NCI-H460 (cell line): ENCODE results near the gene MMP17. TPM values are rescaled to one million over a fixed set of nuclear protein-coding genes. Genes with fewer than 3 reads are reported as not detected.

Source experiments
- DNase-seq: peaks from one replicate; pipeline ENCODE4 v3.0.0-alpha.2; 2016; ENCODE audit warnings: low read depth; ENCODE audit errors: extremely low read depth
- total RNA-seq: library from RNA; depleted of rRNA; stranded (reverse); fragments of >200 nt; shearing (Covaris generic); gene quantifications from 2 replicates; pipeline ENCODE4 v1.2.3, GENCODE V29; 2014

MMP17 gene
- total RNA-seq, 1 experiment from 2014 or later: 32.6 TPM

DNA sequence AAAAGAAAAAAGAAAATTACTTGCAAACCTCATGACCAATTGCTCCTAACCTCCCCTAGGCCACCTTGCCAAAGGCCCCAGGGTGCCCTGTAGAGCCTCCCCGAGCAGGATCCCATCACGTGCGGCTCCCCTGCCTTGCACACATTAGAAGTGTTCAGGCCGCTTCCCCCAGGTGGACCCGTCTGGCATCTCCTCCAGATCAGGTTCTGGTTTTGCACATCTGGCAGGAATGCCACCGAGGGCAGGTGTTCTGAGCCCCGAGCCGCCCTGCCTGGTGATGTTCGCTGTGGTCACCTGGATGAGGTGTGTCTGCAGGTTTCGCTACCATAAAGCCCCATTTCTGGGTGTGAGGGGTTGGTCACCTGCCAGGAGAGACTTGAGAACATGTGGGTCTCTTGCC is 19.3 kb downstream of the MMP17 start:
- no peak for DNase-seq

DNA sequence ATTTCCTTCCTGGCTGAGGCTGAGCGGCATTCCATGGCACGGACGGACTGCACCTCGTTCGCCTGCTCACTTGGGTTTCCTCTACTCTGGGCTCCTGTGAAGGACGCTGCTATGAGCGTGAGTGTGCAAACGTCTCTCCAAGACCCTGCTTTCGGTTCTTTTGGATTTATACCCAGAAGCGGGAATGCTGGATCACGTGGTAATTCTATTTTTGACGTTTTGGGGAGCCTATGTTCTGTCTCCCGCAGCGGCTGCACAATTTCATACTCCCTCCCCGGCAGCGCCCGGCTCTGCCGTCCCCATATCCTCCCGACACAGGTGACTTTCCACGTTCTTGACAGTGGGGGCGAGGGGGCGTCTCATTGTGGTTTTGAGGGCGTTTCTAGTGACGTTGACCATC is 20.6 kb downstream of the MMP17 start:
- DNase-seq: no peak

DNA sequence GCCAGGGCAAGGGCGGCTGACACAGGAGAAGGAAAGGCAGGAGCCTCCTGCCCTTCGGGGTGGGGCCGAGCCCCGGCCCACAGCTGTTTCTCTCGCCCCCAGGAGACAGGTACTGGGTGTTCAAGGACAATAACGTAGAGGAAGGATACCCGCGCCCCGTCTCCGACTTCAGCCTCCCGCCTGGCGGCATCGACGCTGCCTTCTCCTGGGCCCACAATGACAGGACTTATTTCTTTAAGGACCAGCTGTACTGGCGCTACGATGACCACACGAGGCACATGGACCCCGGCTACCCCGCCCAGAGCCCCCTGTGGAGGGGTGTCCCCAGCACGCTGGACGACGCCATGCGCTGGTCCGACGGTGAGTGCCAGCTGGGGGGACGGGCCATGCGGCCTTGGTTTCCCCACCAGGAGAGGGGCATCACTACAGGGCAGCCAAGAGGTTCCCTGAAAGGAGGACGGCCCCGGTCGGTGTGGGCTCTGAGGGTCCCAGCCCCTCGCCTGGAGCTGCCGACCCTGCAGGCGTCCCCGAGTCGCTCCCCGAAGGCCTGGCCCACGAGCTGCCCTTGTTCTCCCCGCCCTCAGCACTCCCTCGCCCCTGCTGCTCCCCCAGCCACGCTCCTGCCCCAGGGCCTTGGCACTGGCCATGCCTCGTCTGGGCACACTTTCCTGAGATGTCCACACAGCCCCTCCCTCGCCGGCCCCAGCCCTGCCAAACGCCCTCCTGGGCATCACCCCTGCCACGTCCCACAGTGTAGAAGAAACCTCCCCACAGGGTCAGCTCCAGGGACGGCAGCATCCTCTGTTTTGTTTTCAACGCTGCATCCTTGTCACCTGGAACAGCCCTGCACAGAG is 21.7 kb downstream of the MMP17 start:
- DNase-seq: no peak

DNA sequence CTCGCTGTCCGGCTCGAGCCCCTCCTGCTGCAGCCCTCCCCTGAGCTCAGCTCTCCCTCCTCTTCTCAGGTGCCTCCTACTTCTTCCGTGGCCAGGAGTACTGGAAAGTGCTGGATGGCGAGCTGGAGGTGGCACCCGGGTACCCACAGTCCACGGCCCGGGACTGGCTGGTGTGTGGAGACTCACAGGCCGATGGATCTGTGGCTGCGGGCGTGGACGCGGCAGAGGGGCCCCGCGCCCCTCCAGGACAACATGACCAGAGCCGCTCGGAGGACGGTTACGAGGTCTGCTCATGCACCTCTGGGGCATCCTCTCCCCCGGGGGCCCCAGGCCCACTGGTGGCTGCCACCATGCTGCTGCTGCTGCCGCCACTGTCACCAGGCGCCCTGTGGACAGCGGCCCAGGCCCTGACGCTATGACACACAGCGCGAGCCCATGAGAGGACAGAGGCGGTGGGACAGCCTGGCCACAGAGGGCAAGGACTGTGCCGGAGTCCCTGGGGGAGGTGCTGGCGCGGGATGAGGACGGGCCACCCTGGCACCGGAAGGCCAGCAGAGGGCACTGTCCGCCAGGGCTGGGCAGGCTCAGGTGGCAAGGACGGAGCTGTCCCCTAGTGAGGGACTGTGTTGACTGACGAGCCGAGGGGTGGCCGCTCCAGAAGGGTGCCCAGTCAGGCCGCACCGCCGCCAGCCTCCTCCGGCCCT is 22.8 kb downstream of the MMP17 start:
- peak; percentile 72 for DNase-seq

DNA sequence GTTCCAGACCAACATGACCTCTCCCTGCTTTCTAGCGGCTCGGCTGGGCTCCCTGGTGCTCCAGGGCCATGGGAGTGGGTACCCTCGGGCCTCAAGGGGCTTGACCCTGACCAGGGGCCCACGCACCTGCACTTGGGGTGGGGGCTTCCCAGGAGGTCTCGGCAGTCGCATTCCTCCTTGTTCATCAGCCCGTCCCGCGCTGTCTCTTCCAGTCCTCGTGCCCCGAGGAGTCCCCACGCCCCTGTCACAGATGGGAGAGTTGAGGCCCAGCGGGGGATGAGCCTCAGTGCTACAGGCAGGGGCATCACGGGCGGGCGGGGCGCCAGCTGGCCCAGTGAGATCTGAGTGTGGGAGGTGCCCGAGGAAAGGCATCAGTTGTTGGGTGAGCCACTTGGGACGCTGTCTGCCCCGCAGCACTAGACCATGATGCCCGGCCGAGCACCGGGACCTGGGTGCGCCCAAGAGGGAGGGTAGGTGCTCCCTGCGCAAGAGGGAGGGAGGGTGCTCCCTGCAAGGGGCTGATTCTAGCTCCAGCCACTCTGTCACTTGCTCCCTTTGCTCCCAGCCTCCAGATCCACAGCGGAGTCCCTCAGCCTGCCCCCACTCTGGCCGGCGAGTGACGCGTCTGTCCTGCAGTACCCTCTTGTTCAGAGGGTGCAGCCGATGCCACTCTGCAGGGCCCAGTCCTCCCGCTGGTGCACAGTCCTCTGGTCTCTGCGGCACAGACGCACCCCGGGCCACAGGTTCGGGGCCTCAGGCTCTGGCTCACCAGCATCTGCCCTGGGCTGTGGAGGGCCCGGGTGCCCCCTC is 23.8 kb downstream of the MMP17 start:
- no peak for DNase-seq

DNA sequence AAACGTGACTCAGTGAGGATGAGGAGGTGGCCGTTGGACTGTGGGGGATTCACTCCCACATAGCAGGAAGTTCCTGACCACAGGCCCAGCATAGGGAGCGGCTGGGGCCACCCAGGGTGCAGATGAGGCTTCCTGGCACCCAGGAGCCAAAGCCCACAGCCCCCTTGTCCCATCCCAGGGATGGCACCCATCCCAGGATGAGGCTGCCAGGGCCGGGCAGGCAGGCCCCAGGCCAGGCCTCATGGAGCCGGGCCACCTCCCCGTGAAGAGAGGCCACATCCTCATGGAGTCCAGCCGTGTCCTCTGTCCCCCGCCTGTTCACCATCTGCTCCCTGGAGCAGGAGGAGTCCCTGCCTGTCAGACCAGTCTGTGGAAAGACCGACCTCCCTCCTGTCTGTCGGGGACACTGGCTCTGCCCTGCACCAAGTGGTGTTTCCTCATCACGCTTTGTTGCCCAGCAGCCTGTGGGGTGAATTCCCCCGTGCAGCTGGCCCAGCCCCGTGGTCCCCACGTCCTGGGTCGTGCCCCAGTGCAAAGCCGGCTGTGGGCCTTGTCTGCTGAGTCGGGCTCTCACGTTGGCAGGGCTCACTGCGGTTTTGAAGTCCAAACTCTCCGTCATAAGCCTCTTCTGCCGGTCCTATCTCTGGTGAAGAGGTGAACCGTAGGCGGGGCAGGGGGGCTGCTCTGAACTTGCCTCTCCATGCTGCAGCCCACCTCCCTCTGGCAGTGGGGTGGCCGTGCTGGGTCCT is 24.5 kb downstream of the MMP17 start:
- DNase-seq: no peak

DNA sequence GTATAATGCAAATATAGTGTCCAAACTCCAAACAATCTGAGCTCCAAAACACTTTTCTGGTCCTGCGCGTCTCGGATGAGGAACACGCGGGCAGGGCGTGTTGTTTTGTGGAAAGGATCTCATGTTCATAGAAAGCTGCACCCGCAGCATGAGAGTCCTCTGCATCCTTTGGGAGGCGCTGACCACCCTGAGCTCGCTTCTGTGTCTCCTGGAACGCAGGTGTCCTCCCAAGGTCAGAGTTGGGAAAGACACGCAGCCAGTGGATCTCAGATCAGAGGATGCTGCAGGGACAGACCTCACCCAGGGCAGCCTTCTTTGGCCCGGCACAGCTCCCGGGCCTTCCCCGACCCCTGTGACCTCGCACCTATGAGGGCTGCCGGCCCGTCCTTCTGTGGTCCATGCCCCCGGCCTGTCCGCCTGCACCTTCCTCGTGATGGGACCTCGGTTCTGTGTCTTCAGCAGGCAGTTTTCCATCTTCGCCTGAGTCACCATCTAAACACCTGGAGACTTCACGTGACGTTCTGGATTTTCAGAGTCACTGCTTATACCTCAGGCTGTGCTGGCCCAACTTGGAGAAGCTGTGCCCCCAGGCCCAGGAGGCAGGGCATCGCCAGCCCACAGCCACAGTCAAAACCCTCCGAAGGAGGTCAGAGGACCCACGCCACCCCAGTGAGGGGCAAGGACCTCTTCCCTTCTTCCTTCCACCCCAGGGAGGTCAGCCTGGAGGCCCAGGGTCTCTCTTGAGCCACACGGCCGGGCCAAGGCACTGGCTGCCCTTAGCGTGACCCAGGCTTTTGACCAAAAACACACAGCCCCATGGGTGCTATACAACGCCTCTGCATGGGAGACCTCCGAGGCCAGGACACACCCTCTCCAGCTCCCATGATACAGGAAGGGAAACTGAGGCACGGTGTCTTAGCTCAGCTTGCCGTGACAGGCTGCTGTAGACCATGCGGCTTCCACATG is 25.9 kb downstream of the MMP17 start:
- DNase-seq: no peak

DNA sequence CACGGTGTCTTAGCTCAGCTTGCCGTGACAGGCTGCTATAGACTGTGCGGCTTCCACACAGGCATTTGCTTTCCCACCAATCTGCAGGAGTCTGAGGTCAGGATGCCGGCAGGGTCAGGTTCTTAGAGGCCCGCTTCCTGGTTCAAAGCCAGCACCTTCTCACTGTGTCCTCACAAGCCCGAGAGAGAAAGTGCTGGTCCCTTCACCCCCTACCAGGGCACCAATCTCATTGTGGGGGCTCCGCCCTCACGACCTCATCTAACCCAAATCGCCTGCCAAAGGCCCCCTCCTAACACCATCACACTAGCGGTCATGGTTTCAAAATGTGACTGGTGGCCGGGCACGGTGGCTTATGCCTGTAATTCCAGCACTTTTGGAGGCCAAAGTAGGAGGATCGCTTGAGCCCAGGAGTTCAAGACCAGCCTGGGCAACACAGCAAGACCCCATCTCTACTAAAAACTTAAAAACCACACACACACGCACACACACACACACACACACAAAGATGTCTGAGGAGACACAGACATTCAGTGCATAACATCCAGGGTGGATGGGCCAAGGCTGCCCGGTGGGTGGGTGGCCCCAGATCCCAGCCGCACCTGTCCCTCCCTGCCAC is 26.8 kb downstream of the MMP17 start:
- DNase-seq: no peak

DNA sequence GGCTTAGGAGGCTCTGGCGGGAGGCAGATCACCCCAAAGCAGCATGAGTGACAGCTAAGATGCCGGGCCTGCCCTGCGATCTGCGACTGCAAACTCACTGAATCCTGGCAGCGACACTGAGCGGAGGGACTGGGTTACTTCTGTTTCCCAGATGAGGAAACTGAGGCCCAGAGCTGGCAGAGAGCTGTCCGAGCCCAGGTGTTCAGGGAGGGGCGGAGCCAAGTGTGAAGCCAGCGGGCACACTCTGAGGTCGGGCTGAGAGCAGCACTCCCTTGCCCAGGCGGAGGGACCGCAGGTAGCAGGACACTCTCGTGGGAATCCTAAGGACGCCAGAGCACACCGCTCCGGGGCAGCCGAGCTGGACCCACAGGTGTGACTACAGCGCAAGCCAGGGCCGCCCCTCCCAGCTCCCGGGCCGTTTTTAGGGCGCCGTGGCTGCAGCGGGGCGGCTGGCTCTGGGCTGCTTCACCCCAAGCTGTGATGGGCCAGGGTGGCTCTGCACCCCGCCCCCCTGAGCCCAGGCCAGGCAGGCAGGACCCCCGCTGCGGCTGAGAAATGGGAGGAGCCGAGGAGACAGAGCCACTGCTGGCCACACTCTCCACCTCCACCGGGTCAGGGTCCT is 27.4 kb downstream of the MMP17 start:
- DNase-seq: no peak

DNA sequence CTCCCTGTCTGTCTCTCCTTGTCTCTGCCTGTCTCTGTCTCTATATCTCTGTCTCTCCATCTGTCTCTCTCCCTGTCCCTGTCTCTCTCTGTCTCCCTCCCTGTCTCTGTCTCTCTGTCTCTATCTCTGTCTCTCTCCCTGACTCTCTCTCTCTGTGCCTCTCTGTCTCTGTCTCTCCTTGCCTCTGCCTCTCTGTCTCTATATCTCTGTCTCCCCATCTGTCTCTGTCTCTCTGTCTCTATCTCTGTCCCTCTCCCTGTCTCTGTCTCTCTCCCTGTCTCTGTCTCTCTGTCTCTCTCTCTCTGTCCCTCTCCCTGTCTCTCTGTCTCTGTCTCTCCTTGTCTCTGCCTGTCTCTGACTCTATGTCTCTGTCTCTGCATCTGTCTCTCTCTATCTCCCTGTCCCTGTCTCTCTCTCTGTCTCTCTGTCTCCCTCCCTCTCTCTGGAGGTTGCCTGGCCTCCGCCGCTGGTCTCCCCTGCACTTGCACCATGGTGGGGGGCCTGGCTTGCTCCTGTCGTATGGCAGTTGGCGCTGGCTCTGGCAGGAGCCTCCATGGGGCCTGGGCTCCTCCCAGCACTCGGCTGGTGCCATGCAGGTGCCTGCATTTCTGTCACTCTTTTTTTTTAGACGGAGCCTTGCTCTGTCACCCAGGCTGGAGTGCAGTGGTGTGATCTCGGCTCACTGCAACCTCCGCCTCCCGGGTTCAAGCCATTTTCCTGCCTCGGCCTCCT is 28.3 kb downstream of the MMP17 start:
- DNase-seq: no peak

DNA sequence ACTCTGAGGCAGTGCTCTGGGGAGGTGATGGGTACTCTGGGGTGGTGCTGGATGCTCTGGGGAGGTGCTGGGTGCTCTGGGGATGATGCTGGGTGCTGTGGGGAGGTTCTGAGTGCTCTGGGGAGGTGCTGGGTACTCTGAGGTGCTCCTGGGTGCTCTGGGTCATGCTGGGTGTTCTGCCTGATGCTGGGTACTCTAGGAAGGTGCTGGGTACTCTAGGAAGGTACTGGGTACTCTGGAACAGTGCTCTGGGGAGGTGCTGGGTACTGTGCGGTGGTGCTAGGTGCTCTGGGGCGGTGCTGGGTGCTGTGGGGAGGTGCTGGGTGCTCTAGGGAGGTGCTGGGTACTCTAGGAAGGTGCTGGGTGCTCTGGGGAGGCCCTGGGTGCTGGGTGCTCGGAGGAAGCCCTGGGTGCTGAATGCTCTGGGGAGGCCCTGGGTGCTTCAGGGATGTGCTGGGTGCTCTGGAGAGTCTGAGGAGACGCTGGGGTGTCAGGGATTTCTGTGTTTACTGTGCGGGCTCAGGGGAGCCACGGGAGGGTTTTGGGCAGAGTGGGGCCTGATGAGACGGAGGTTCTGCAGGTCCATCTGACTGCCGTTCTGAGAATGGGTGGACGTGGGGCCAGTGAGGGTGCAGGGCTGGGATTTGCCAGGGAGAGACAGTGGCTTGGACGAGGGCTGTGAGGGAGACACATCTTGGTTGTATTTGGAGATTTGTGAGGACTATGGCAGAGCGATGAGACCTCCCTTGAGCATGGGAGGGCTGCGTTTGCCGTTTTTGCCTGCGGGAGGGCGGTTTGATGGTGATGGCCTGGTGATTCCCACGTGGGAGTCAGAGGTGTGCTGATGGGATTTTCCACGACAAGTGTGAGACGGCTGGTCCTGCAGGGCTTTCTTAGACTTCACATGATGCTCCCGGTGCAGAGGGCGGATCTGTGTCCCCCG is 30.0 kb downstream of the MMP17 start:
- DNase-seq: no peak

DNA sequence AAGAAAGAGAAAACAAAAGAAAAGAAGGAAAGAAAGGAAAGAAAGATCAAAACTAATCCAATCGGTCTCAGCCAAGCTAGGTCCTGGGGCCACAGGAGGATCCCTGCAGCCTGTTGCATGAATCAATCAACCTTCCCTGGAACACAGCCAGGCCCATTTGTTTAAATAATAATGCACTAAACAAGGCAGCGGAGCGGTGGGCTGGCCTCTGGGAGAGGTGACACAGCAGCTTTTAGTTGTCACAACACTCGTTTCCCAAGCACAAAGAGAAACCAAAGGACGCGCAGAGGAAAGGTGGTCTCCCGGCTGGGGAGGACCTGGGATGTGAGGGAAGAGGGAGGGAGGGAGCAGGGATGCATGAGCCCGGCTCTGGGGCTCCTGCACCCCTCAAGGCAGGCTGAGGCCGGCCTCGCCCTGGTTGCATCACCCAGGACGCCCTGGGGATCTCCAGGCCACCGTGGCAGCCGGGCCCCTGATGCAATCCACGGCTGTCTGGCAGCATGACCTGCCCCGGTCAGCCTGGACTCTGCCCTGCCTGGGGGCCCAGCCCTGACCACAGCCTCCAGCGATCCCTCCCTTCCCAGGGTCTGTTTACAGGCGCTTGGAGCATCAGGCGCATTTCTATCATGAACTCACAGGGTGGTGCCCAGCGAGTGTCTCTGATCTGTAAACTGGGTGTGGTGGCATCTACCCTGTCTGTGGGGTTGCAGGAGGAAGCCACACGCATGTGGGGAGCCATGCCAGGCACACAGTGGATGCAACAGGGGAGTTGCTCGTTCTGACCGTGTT is 32.5 kb downstream of the MMP17 start:
- peak; percentile 98 for DNase-seq

DNA sequence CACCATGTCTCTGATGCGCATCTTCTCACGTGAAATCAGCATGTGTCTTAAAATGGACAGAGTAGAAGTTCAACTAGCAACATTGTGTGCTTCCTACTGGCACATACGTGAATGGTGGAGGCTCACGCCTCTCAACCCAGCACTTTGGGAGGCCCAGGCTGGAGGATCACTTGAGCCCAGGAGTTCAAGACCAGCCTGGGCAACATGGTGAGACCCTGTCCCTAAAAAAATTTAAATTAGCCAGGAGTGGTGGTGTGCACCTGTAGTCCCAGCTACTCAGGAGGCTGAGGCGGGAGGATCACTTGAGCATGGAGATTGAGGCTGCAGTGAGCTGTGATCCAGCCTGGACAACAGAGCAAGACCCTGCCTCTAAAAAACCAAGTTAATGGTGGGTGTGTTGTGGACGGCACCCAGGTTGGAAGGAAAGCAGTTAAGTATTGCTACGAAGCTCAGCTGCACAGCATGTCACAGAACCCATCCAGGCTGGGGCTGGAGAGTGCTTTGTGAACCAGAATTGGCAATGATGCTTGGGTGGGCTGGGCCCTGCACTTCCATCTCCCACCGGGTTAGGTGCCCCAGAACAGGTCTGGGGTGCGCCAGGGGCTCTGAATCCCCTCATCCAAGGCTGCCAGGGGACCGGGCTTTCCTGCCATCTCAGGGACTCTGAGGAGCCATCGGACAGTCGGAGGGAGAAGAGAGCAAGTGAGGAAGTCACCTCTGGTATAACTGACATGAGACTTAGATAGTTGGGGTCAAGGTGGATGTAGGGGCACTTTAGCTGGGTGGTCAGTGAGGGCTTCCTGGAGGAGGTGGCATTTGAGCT is 33.3 kb downstream of the MMP17 start:
- DNase-seq: no peak

DNA sequence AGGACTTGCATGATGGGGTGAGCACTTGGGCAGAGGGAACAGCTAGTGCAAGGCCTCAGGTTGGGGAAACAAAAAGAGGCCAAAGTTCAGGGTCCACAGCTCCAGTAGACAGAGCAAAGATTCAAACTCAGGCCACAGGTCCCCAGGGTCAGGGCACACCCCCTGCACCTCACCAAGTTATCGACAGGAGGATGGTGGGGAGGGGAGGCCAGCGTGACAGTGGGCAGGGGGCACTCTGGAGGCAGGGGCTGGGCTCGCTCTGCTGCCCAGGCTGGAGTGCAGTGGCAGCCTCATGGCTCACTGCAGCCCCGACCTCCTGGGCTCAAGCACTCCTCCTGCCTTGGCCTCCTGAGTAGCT is 33.9 kb downstream of the MMP17 start:
- DNase-seq: no peak

DNA sequence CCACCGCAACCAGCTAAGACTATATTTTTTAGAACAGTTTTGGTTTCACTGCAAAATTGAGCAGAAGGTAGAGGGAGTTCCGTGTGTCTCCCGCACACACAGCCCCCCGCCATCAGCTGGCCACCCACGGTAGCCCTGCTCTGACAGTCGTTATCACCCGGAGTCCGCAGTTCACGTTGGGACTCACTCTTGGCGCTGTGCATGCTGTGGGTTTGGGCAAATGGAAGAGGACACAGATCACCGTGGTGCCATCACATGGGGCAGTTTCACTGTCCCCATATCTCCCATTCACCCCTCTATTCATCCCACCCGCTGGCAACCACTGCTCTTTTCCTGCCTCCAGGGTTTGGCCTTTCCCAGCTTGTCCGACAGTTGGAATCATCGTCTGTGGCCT is 34.4 kb downstream of the MMP17 start:
- no peak for DNase-seq
